ENCODE data around the gene PKP2.

The PKP2 gene

DNA sequence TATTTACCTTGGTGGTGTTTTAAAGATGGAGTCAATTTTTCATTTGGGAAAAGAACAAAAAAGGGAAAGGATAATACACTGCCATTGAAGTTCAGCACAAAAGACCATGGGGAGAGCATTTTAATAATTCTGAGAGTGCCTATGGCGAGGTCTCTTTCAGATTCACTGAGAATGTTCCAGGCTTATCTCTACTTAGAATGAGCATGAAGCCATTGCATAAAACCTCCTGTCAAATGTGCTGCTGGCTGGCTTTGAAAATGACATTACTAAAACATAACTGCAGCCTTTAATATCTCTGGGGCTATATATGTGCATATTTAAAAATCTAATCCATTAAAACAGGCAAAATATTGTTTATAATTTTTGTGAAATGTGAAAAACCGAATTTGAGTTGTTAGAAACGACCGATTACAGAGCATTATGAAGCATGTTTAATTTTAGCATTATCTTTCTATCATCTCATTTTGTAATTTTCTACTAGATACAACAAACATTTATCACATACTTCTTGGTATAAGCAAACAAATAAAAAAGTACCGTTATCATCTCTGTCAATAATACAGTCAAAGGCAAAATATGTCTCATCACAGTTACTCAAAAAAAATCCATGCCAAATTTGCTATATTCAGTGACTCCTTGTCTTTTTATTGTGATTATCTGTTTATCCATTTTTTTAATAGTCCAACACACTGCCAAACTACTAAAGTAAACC, 95.2 kb downstream of the PKP2 start:
- DNase-seq (ENCODE audit: extremely low read depth, low read depth) = no peak
- TF ChIP-seq, protein P1, sequence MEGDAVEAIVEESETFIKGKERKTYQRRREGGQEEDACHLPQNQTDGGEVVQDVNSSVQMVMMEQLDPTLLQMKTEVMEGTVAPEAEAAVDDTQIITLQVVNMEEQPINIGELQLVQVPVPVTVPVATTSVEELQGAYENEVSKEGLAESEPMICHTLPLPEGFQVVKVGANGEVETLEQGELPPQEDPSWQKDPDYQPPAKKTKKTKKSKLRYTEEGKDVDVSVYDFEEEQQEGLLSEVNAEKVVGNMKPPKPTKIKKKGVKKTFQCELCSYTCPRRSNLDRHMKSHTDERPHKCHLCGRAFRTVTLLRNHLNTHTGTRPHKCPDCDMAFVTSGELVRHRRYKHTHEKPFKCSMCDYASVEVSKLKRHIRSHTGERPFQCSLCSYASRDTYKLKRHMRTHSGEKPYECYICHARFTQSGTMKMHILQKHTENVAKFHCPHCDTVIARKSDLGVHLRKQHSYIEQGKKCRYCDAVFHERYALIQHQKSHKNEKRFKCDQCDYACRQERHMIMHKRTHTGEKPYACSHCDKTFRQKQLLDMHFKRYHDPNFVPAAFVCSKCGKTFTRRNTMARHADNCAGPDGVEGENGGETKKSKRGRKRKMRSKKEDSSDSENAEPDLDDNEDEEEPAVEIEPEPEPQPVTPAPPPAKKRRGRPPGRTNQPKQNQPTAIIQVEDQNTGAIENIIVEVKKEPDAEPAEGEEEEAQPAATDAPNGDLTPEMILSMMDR (IDR thresholded peaks at IDR 0.05; ENCODE audit: low read depth, low read length, missing control alignments) = no peak
- no peak overlapping the region for H3K4me3 ChIP-seq (replicated peaks; ENCODE audit: low read depth, low read length)

DNA sequence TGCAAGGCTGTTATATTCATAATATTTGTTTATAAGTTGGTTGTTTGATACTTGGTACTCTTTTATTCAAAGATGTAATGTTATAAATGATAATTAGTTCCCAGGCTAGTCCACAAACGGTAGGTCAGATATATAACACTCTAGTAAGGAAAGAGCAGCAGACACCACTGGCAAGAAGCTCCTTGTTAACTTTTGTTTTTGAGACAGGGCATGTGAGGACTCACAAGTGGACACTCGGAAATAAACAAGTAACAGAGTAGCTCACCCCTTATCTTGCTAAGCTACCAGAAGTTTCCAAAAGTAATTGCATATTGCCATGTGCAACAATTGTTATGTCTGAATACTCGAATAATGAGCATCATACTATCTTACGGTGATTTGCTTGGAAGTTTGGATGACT, 102.3 kb downstream of the PKP2 start:
- TF ChIP-seq, protein P1 (IDR thresholded peaks at IDR 0.05; ENCODE audit: low read depth, low read length, missing control alignments) = no peak
- DNase-seq (ENCODE audit: extremely low read depth, low read depth) = no peak
- H3K4me3 ChIP-seq (replicated peaks; ENCODE audit: low read depth, low read length) = no peak overlapping the region

DNA sequence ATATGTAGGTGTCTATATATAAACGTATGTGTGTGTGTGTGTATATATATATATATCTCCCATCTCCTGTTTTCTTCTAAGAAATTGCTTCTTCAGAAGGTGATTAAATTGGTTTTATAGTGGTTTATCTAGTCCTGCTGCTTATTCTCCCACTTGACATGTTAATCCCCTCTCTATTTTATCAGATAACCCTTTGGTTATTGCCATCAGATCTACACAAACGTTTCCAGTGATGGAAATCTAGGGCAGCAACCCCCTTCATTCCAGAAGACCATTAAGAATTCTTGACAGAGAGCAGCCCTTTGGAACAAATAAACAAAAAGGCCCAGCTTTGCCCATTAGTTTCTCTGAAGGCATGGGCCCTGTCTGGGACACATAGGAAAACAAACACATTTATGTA, 106.7 kb downstream of the PKP2 start:
- DNase-seq (ENCODE audit: extremely low read depth, low read depth) = no peak
- TF ChIP-seq, protein P1 (IDR thresholded peaks at IDR 0.05; ENCODE audit: low read depth, low read length, missing control alignments) = no peak
- no peak overlapping the region for H3K4me3 ChIP-seq (replicated peaks; ENCODE audit: low read depth, low read length)

DNA sequence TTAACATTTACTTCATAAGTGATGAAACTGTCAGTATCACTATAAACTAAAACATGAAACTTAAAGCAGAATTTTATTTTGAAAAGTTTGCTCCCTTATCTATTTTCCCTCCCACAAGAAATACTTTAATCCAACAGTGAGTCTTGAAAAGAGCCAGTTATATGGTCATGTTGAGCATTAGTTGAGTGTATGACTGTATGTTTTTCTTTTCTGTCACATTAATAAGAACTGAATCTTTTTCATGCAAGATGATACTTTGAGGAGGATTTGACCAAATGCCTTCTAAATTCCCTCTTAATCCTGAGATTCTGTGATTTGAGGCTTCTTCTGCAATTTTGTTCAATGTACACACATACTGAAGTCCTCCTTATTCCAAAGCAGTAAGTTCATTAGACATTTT, 107.1 kb downstream of the PKP2 start:
- TF ChIP-seq, protein P1 (IDR thresholded peaks at IDR 0.05; ENCODE audit: low read depth, low read length, missing control alignments) = no peak
- no peak overlapping the region for H3K4me3 ChIP-seq (replicated peaks; ENCODE audit: low read depth, low read length)
- no peak for DNase-seq (ENCODE audit: extremely low read depth, low read depth)

DNA sequence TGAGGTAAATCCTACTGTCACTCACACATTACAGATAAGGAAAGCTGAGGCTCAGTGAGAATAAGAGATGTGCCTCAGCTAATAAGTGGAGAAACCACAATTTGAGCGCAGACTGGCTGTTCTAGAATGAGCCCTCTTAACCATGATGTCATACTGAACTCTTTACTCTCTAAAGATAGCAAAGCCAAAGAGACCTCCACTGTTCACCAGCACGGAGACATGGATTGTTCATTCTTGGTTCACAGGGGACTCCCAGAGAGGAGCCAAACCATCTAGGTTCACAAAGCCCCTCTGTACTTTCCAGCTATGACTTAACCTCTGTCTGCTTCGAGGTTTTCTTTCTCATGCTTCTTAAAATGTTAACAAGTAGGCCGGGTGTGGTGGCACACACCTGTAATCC, 108.2 kb downstream of the PKP2 start:
- TF ChIP-seq, protein P1 (IDR thresholded peaks at IDR 0.05; ENCODE audit: low read depth, low read length, missing control alignments) = no peak
- no peak for DNase-seq (ENCODE audit: extremely low read depth, low read depth)
- H3K4me3 ChIP-seq (replicated peaks; ENCODE audit: low read depth, low read length) = no peak overlapping the region

DNA sequence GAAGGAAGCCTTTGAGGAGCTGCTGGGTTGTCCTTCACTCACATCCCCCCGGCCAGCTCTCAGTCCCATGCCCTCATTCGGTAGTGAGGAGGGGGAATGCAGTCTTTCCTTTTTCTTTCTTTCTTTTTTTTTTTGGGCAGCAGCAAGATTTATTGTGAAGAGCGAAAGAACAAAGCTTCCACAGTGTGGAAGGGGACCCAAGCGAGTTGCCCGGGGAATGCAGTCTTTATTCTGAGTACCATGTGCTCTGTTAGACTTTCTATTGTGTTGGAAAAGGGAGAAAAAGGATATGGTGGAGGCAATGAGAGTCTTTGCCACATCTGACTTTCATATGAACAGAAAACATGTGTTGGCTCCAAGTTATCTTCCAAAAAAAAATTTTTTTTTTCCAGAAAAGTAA, 111.0 kb downstream of the PKP2 start:
- no peak overlapping the region for H3K4me3 ChIP-seq (replicated peaks; ENCODE audit: low read depth, low read length)
- no peak for DNase-seq (ENCODE audit: extremely low read depth, low read depth)
- TF ChIP-seq, protein P1 (IDR thresholded peaks at IDR 0.05; ENCODE audit: low read depth, low read length, missing control alignments) = no peak

DNA sequence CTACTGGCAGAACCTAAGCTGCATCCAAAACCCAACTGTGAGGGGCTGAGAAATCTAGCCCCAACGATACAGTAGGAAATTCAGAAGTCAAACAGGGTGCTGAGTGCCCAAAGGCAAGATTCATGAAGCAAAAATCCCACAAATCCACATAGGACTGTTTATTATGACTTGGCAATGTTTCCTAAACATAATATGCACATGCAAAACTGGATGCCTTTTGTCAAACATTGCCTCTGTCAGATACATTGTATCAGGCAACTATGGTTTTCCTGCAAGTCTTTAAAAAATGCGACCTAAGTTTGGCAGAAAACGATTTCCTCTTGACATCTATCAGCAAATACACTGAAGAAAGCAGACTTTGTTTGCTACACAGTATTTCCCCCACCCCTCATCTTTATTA, 113.5 kb downstream of the PKP2 start:
- H3K4me3 ChIP-seq (replicated peaks; ENCODE audit: low read depth, low read length) = no peak overlapping the region
- TF ChIP-seq, protein P1 (IDR thresholded peaks at IDR 0.05; ENCODE audit: low read depth, low read length, missing control alignments) = no peak
- DNase-seq (ENCODE audit: extremely low read depth, low read depth) = no peak
